ENCODE results near the gene ABCC9.

GRCh38 chr12:21882635-21883034 lies 58.6 kb downstream of the ABCC9 start:
- TF ChIP-seq CTCF (IDR thresholded peaks at IDR 0.05; ENCODE audit: low read depth, low read length) (no peak), POLR2A (IDR thresholded peaks at IDR 0.05; ENCODE audit: extremely low read depth, insufficient read length) (no peak)

Measured in NB4 (cell line).